ENCODE measurements around the gene CAPN12.

CAPN12 gene

DNA sequence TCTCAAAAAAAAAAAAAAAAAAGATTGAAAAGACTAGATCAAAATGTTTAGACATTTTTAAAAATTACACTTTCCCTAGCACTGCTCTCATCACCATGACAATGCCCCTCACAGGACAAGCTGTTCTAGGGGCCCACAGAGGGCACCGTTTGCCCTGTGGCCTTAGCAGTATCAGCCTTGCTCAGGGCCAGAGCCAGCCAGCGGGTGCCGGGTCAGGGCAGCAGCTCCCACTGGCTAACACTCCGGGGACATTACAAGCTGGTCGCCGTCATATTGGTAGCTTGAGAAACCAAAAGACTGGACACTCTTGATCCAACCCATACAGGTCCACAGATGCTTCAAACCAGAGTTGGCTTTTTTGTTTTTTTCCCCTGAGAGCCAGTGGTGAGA lies 18.0 kb downstream of the CAPN12 start:
- no peak for DNase-seq (ENCODE audit: low read depth)

DNA sequence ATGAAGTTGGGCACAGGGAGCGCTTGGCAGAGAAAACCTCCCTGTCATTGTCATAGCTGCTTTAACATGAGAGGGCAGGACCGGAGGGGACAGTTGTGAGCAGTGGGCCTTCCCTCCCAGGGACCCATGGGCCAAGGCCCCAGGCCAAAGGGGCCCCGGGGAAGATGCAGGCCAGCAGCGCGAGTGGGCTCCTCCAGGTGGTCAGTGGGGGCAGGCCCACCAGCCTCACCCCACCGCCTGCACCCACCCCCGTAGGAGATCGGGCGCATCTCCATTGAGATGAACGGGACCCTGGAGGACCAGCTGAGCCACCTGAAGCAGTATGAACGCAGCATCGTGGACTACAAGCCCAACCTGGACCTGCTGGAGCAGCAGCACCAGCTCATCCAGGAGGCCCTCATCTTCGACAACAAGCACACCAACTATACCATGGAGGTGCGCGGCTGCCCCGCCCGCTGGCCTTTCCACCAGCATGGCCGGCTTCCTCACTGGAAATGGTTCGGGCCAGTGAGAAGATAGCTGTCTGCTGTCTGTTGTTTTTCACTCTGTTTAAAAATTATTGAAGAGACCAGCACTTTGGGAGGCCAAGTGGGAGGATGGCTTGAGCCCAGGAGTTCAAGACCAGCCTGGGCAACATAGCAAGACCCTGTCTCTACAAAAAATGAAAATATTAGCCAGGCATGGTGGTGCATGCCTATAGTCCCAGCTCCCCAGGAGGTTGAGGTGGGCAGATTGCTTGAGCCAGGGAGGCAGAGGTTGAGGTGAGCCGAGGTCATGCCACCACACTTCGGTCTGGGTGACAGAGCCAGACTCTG lies 18.6 kb downstream of the CAPN12 start:
- no peak for DNase-seq (ENCODE audit: low read depth)

DNA sequence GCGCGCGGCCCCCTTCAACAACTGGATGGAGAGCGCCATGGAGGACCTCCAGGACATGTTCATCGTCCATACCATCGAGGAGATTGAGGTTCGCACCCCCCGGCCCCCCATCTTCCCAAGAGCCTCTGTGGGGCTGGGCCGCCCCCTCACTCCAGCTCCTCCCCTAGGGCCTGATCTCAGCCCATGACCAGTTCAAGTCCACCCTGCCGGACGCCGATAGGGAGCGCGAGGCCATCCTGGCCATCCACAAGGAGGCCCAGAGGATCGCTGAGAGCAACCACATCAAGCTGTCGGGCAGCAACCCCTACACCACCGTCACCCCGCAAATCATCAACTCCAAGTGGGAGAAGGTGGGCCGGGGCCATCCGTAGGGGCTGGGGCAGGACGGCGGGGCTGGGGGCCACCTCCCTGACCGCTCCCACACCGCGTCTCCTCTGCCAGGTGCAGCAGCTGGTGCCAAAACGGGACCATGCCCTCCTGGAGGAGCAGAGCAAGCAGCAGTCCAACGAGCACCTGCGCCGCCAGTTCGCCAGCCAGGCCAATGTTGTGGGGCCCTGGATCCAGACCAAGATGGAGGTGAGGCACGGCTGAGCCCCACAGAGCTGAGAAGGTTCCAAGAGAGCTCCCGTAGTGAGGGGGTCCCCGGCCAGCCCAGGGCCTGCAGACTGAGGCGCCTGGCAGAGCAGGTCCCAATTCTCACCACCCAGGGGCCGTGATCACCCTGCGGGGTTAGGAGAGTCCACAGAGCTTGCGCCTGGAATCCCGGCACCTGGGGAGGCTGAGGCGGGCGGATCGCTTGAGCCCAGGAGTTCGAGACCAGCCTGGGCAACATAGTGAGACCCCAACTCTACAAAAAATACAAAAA lies 20.1 kb downstream of the CAPN12 start:
- no peak for DNase-seq (ENCODE audit: low read depth)

DNA sequence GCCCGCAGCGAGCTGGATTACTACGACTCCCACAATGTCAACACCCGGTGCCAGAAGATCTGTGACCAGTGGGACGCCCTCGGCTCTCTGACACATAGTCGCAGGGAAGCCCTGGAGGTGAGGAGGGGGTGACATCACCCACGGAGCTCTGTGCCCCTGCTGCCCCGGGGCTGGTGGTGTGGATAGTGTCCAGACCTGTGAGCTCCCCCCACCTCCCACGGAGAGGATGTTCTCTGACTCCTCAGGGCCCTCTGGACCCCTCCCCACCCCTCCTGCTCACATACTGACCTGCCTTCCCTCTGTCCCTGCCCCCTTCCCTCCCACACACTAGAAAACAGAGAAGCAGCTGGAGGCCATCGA lies 20.7 kb downstream of the CAPN12 start:
- no peak for DNase-seq (ENCODE audit: low read depth)

DNA sequence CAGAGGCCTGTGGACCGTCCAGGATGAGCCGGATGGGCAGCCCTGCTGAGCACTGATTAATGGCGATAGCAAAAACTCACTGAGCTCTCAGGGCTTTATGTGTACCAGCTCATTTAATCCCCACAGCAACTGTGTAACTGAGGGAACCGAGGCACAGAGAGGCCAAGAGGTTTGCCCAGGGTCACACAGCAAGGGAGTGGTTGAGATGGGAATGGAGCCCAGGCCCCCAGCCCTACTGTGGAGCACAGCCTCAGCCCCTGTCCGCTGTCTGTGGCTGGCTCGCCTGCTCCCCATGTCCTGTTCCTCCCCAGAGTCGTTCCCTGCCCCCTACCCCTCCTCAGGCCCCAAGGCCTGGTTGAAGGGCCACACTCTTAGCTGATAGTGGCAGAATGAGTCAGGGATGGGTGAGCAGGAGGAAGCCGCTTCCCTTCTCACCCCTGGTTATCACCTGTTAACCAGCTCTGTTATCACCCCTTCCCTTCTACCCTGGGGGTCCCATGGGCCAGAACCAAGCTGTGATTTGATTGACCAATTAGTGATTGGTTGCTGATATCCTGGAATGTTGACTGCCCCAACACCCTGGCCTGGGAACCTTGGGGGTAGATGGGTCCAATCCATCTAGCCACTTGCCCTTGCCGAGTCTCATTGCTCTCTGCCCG lies 21.2 kb downstream of the CAPN12 start:
- no peak for DNase-seq (ENCODE audit: low read depth)

DNA sequence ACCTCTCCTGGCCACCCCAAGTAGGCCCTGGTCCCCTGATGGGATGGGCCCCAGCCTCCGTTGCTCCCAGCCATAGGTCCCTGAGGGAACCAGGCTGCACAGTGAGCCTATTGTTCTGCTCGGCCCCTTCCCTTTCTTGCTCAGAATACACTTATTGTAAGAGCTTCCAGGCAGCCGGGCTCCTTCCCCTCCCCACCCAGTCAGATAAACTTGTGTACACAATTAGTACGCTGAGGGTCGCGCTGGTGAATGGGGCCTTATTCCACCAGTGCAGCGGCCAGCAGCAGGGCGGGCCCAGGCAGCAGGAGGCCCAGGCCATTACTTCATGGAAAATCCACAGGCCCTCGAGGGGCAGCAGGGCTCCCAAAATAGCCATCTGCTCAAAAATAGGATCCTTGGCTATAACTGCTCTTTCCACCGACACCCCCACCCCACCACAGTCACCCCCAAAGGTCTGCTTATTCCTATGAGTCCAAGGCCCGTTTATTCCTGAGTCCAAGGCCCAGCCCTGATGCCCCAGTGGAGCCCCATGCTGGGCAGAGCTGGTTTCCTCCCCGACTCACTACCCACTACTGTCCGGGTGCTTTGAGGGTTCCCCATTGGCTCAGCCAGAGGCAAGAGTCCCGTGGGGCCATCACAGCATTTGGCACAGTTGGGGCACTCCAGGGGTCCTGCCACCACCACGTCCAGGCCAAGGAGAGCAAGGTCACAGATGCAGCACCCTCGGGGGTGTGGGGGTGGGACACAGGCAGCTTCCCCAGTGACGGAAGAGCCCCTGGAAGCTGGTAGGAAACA lies 22.1 kb downstream of the CAPN12 start:
- no peak for DNase-seq (ENCODE audit: low read depth)

DNA sequence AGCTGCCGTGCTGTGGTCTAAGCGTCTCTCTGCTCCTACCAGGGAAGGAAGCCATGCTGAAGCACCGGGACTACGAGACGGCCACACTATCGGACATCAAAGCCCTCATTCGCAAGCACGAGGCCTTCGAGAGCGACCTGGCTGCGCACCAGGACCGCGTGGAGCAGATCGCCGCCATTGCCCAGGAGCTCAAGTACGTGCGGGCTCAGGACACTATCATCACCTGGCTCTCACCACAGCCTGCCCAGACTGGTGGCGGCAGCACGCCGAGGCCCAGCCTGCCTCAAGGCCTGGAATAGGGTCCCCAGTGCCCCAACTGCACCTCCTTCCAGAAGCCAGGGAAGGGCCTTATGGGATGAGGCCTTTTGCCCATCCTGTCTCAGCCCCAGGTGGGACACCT lies 22.8 kb downstream of the CAPN12 start:
- no peak for DNase-seq (ENCODE audit: low read depth)

DNA sequence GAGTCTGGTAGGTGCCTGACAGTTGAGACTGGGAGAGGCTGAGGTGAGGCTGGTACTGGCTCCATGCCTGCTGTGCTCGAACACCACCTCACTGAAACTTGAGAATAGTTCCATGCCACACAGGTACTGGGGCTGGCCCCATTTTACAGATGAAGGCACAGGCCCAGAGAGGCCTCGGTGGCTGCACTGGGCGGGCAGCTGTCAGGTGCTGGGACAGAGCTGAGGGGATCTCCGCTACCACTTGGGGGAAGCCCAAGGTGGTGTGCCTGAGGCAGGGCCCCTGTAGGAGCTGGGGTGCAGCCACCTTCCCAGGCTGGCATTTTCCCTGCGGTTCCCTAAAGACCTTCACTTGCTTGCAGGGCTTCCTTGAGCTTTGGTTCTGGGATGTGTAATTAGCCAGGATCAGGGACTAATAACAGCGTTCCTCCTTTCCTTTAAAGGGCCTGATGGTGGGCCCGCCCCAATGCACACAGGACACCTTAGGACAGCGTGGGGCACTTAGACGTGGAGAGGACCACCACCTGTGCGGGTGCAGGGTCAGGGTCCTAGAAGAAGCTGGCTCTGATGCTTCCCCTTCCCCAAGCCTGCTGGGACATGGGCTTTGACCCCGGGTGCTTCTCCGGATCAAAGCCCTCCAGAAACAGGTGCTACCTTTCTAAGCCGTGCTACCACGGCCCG lies 23.6 kb downstream of the CAPN12 start:
- DNase-seq (ENCODE audit: low read depth) = no peak

DNA sequence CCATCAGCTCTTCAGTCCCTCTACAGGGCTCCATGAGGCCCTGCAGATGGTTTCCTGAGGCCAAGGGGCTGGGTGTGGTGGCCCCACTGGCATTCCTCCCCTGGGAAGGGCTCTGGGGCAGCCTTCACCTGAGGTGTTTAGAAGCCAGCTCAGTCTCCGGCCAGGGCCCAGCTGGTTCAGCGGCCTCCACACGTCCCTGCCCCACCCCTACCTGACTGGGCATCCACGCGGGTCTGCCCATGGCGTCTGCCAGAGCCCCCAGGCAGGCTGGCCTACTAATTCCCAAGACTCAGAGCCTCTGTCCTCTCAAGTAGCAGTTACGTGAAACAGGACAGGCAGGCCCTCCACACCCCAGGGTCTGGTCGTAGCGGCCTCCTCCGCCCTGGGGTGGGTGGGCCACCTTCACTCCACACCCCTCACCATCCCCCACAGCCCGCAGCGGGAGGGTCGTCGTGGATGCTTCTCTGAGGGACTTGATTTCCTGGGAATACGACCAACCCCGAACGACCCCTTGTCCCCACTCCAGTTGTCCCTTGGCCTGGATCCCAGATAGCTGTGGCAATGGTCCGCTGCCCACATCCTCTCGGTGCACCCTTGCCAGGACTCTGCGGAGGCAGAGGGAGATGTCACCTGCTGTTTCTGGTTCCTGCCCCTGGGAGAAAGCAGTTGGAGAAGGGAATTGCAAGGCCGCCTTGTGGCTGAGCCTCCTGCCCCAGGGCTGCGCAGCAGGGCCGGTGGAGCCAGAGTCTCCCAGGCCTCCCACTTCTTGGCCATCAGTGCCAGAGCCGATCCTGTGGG lies 24.3 kb downstream of the CAPN12 start:
- no peak for DNase-seq (ENCODE audit: low read depth)

DNA sequence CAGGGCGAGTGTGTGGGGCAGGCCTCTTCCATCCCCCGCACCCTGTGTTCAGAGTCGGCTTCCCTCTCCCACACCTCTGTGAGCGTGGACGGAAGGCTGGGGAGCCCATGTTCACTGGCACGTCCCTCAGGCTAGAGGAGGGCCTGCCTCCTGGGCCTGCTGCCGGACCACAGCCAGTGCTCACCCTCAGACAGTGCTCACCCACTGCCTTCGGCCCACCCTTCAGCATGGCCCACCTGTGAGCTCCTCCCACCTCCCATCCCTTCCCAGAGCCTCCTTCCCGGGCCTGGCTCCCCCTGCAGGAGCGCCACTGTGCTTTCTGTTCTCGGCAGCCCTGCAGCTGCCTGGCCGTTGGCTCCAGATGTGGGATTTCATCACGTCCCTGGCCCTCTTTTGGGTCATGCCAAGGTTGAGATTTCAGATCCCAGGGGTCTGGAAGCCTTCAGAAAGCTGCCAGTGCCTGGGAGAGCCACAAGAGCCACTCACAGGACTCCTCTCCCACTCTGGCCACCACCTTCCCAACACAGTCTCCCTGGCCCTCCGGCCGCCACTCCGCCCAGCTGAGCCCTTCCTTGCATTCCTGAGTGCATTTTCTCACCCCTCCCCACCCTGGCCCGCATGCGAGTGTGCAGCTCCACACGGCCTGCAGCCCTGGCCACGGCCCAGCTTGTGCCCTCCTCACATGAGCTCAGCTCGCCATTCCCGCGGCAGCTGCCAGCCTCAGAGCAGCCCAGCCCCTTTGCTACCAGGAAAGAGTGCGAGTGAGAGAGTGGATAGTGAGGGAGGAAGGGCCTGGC lies 25.3 kb downstream of the CAPN12 start:
- DNase-seq (ENCODE audit: low read depth) = no peak

DNA sequence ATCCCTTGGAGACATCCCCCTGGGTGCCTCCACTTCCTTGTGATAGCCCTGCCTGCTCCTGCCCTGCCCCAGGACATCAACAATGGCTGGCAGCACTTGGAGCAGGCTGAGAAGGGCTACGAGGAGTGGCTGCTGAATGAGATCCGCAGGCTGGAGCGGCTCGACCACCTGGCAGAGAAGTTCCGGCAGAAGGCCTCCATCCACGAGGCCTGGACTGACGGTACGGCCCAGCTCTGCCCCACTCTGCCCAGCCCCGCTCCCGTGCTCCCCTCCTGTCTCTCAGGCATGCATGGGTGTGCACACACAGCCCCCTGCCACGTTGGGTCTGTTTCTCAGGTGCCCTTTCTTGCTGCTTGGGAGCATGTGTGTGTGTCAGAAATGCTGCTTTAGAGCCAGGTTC lies 26.4 kb downstream of the CAPN12 start:
- DNase-seq (ENCODE audit: low read depth) = no peak

DNA sequence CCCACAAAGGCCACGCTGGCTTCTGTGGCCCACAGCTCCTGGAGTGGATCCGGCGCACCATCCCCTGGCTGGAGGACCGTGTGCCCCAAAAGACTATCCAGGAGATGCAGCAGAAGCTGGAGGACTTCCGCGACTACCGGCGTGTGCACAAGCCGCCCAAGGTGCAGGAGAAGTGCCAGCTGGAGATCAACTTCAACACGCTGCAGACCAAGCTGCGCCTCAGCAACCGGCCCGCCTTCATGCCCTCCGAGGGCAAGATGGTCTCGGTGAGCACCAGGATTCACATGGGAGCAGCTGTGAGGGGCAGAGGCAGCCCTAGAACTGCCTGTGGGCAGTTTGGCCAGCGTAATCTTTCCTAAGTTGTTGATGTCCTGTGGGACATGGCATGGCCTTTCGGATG lies 27.2 kb downstream of the CAPN12 start:
- no peak for DNase-seq (ENCODE audit: low read depth)

DNA sequence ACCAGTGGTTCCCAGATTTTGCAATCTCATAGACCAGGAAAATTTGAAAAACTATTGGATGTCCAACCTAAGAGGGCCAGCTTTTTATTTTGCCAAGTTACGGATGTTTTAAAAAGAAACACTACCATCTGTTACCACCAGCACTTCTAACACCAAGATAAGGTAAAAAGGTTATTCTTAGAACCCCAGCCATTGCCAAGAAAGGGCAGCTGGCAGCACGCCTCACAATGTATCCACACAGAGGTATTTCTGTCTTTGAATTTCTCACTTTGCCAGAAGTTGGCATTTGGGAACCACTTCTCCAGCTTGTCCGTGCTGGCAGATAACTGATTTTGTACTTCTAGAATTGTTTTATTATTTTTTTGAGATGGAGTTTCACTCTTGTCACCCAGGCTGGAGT lies 28.7 kb downstream of the CAPN12 start:
- no peak for DNase-seq (ENCODE audit: low read depth)

DNA sequence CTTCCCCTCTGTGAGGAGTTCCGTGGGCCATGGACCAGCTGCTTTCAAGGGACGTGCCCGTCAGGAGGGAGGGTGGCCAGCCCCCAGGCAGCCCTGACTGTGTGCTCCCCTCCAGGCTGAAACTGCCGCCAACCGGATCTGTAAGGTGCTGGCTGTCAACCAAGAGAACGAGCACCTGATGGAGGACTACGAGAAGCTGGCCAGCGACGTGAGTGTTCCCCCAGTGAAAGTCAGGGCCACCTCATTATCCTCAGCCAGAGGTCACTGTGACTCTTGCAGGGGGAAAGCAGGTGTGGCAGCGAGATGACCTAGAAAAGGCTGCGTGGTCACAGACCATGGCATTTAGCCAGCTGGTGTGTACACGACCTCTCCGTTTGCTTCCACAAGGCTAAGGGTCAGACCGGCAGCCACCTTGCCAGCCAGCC lies 29.9 kb downstream of the CAPN12 start:
- no peak for DNase-seq (ENCODE audit: low read depth)

DNA sequence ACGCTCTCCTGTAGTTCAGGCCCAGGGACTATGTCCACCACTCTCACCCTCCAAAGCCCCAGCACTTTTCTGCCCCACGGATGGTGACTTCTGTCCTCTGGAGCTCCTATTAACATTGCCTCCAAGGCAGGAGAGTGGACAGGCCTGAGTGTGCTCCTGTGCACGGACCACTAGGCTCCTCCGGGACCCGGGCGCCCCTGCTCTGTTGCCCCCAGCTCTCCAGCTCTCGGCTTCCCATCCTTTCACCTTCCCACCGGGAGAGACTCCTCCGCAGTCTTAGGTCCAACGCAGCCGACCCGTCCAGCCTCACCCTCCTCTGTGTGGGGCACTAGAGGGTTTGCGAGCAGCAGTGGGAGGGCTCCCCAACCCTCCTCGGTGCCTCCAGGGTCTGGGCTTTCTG lies 30.4 kb downstream of the CAPN12 start:
- no peak for DNase-seq (ENCODE audit: low read depth)

DNA sequence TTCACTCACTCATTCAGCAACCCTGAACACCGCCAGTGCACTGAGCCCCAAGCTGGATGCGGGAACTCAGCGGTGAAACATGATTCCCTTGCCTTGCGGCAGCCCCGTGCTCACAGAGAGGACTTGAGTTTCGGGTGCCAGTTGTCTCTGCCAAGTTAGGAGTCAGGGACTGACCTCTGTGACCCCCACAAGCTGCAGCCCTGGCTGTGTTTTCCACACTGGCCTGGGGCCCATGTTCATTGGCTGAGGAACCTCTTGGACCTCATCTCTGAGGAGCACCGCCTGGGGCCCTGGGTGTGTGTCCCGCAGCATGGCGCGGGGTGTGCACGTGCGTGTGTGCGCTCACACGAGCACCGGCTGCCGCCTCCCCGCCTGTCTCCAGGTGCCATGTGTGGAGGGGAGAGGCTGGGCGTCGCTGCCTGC lies 31.0 kb downstream of the CAPN12 start:
- DNase-seq (ENCODE audit: low read depth) = no peak

DNA sequence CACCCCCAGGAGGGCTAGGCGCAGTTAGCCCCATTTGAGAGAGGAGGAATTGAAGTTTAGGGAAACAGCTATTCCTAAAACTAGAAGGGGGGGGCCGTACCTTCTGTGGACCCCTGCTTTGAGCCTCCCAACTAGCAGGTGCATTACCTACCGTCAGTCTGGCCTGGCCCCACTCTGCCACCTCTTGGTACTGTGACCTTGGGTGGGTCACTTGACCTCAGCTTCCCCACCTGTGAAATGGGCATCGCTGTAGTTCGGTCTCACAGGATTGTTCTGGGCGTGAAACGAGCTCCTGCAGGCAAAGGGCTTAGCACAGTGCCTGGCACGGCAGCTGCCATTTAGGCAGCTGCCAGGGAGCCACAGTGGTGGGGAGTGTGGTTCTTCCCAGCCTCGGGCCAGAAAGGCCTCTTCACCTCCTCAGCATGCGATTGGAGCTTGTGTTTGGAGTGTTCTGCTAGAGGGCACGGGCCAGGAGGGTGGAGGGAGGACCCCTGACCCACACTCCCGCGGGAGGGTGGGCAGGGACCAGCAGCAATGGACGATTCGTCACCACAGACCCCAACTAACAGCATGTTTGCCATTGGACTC lies 32.0 kb downstream of the CAPN12 start:
- no peak for DNase-seq (ENCODE audit: low read depth)

DNA sequence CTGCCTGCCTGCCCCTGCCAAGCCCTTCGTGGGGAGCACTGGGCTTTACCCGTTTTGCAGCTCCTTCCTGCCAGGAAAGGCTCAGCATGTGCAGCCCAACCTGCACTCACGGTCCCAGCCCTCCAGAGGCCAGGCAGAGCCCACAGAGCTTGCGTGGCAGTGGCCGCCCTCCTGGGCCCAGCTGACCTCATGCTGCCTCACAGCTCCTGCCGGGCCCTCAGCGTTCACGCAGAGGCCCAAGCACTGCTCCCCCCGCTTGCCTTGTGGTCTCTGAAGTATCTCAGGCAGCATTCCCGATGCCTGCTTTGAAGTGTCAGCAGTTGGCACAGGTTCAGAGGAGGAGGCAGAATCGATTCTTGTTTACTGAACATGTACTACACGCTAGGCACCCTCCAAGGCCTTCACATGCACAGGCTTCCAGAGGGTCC lies 32.5 kb downstream of the CAPN12 start:
- DNase-seq (ENCODE audit: low read depth) = no peak
